ENCODE results near the gene SLC6A4. TPM values are rescaled to one million over a fixed set of nuclear protein-coding genes. Genes with fewer than 3 reads are reported as not detected.

Gene SLC6A4
- total RNA-seq, 1 experiment from 2014 or later, result 0.30 TPM

DNA sequence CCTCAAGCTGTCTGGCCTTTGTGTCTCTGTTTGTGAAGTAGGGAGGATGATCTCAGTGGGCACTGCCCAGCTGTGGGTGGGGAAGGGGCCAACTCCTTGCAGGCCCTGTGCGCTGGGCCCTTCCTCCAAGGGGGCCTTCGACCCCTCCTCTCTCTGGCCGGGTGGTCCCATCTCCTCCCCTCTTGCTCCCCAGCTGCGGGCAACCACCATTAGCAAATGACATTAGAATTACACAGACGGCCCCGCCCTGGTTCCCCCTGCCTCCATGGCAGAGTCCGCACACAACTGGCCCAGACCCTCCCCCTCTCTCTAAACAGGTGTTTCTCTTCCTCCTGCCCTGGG, 2.5 kb upstream of the SLC6A4 start:
- Histone ChIP-seq H3K27me3 (ENCODE audit: insufficient read depth, low read length) (peaks cover 19% of the 10 kb centered on the region; the same call in 1 of the 2 replicates), H3K9ac (ENCODE audit: low read length) (no peak overlapping the region), H3K4me1 (ENCODE audit: control insufficient read depth in 1 of 2, insufficient read depth in 2 of 2, low read length in 2 of 2) (peaks cover 0 to 3% of the 10 kb centered on the region in 2 experiments; a peak in 1 of 4 replicates), H3K79me2 (ENCODE audit: insufficient read depth, low read length) (no peaks in the 10 kb centered on the region), H3K9me3 (ENCODE audit: control insufficient read depth in 1 of 2, insufficient read depth in 1 of 2, low read depth in 1 of 2, low read length in 2 of 2) (peaks cover 0 to 3% of the 10 kb centered on the region in 2 experiments; a peak in 1 of 4 replicates), H3K36me3 (ENCODE audit: control insufficient read depth in 1 of 2, insufficient read depth in 2 of 2, low read length in 2 of 2) (no peaks in the 10 kb centered on the region), H4K20me1 (ENCODE audit: insufficient read depth) (no peaks in the 10 kb centered on the region), H3K9me2 (ENCODE audit: insufficient read depth) (no peaks in the 10 kb centered on the region), H3K27ac (ENCODE audit: low read depth, low read length) (no peak overlapping the region), H2AFZ (ENCODE audit: low read depth, low read length, poor library complexity, severe bottlenecking) (no peak overlapping the region), H3K4me2 (ENCODE audit: low read length) (no peak overlapping the region), H3K4me3 (replicated peaks in 1 of 2; ENCODE audit: low read depth in 1 of 2, low read length in 2 of 2) (no peak overlapping the region)
- ChIA-PET CTCF (interaction anchor here (1.0 kb wide), 1 partner anchor 113 kb away, joined by 4 read pairs; no protein-coding TSS in a partner anchor), POLR2A (no interaction called here), RAD21 (ENCODE audit: low non-redundant PET in 1 of 2, low total read pairs in 2 of 2, uncharacterized antibody in 2 of 2, unreplicated experiment in 2 of 2) (no interaction called here)
- no TSS peak for BruUV-seq (replicated peaks)
- TF ChIP-seq POLR2AphosphoS5 (IDR thresholded peaks at IDR 0.05; ENCODE audit: low read depth, low read length) (no peak), ZFX (IDR thresholded peaks at IDR 0.05) (no peak), ZNF274 (IDR thresholded peaks at IDR 0.05; ENCODE audit: low read depth, low read length) (no peak), CBX3 (IDR thresholded peaks at IDR 0.05; ENCODE audit: low read depth) (no peak), CTCF (IDR thresholded peaks at IDR 0.05 in 2 of 3, conservative IDR thresholded peaks at IDR 0.05 in 1 of 3; ENCODE audit: borderline replicate concordance in 1 of 3, insufficient read depth in 1 of 3, low read depth in 2 of 3, low read length in 2 of 3) (no peak), SP1 (IDR thresholded peaks at IDR 0.05; ENCODE audit: low read depth) (no peak), JUND (IDR thresholded peaks at IDR 0.05) (no peak), SRF (IDR thresholded peaks at IDR 0.05; ENCODE audit: low read depth) (no peak), EGR1 (IDR thresholded peaks at IDR 0.05; ENCODE audit: low read depth) (no peak), CEBPB (IDR thresholded peaks at IDR 0.05; ENCODE audit: low read depth) (no peak), YY1 (IDR thresholded peaks at IDR 0.05; ENCODE audit: extremely low read depth, insufficient replicate concordance, low read depth, low read length) (no peak), SIN3A (IDR thresholded peaks at IDR 0.05; ENCODE audit: low read depth) (no peak), EZH2phosphoT487 (IDR thresholded peaks at IDR 0.05; ENCODE audit: borderline replicate concordance) (no peak)
- TF ChIP-seq, protein P1, sequence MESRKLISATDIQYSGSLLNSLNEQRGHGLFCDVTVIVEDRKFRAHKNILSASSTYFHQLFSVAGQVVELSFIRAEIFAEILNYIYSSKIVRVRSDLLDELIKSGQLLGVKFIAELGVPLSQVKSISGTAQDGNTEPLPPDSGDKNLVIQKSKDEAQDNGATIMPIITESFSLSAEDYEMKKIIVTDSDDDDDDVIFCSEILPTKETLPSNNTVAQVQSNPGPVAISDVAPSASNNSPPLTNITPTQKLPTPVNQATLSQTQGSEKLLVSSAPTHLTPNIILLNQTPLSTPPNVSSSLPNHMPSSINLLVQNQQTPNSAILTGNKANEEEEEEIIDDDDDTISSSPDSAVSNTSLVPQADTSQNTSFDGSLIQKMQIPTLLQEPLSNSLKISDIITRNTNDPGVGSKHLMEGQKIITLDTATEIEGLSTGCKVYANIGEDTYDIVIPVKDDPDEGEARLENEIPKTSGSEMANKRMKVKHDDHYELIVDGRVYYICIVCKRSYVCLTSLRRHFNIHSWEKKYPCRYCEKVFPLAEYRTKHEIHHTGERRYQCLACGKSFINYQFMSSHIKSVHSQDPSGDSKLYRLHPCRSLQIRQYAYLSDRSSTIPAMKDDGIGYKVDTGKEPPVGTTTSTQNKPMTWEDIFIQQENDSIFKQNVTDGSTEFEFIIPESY (IDR thresholded peaks at IDR 0.05; ENCODE audit: extremely low read depth, insufficient replicate concordance, low read length), result no peak
- TF ChIP-seq, protein P2, sequence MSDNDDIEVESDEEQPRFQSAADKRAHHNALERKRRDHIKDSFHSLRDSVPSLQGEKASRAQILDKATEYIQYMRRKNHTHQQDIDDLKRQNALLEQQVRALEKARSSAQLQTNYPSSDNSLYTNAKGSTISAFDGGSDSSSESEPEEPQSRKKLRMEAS (IDR thresholded peaks at IDR 0.05), result no peak
- TF ChIP-seq, protein P3, sequence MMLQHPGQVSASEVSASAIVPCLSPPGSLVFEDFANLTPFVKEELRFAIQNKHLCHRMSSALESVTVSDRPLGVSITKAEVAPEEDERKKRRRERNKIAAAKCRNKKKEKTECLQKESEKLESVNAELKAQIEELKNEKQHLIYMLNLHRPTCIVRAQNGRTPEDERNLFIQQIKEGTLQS (IDR thresholded peaks at IDR 0.05), result no peak
- ATAC-seq (no peak), DNase-seq (ENCODE audit: low read depth, low spot score) (no peak)
- intact Hi-C loops (cut with micrococcal nuclease), result no loop called here
